Upper lobe of left lung (tissue), 4 donors: ENCODE measurements around the gene DRC1.

Source experiments
- CTCF ChIP-seq, 6 experiments: fragments of 450-650 bp in 4 of 6; fragments of 200-600 bp in 2 of 6; sonication (generic) in 2 of 6; IDR thresholded peaks; one replicate each; pipeline ENCODE4 v1.5.1; 2016 to 2019; ENCODE audit warnings: antibody characterized with exemption in 6 of 6
- POLR2A ChIP-seq, 4 donors: fragments of 450-650 bp; IDR thresholded peaks; one replicate each; pipeline ENCODE4 v1.5.1; 2016 to 2017; ENCODE audit warnings: antibody characterized with exemption in 4 of 4, mild to moderate bottlenecking in 2 of 4

DNA sequence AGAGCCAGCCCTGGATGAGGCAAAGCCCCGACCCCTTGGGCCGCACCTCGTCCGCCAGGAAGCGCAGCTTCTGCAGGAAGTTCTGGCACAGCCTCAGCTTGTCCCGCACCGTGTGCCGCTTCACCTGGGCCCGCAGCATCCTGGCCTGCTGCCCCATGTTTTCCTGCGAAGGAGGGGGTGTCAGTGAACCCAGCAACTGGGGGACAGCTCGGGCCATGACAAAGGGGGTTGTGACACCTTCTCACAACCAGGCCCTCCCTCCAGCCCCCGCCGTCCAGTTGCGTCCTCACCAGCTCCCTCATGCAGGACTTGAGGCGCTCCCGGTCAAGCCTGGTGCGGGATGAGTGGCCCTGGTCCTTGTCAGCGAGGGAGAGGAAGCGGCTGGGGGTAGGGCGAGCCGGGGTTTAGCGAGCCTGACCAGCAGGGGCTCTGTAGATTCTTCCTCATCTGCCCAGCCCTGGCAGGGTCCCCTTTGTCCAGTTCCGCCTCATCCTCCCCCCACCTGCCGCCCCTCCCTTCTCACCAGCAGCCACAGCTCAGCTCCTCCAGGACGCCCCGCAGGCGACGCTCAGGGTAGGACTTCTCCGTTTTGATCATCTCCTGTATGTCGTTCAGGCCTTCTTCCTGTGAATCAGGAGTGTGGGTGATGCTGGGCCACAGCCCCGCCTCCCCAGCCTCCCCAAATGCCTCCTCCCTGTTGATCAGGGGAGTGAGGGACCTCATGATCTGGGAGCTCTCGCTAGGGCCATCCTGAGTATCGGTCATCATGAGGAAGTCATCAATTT is 75.6 kb downstream of the DRC1 start:
- TF ChIP-seq CTCF (IDR thresholded peaks at IDR 0.05) (no peak), POLR2A (IDR thresholded peaks at IDR 0.05) (no peak)
